HCT116 (cell line): ENCODE data around the gene ALX4. TPM values are rescaled to one million over a fixed set of nuclear protein-coding genes. Genes with fewer than 3 reads are reported as not detected.

Experiments
- ATAC-seq: fragments of 200-7000 bp; cut with Tn5 transposase; 2 replicates; pipeline ENCODE4 v1.9.1; 2020; ENCODE audit warnings: mild to moderate bottlenecking, moderate library complexity
- BruUV-seq: library from RNA; stranded (reverse); fragments of 400-500 nt; replicated peaks from 2 replicates; lab custom pipeline; 2021; lab: Mats Ljungman, UMichigan
- CTCF ChIA-PET: fragments of 300-600 bp; sonication (Branson Sonifier 250); formaldehyde crosslinking; loops from one replicate; lab custom pipeline; 2021; ENCODE audit warnings: antibody characterized with exemption; lab: Charles Lee
- POLR2A ChIA-PET: fragments of 300-600, 350-600 bp; sonication (Branson Sonifier 250); formaldehyde crosslinking; loops from one replicate; lab custom pipeline; 2021; ENCODE audit warnings: antibody characterized with exemption; lab: Charles Lee
- RAD21 ChIA-PET, 2 experiments: fragments of 300-600 bp; sonication (Branson Sonifier 250); formaldehyde crosslinking; loops; one replicate each; lab custom pipeline; 2023; ENCODE audit warnings: low total read pairs in 2 of 2; ENCODE audit not compliant: uncharacterized antibody in 2 of 2, unreplicated experiment in 2 of 2, low non-redundant PET in 1 of 2; lab: Charles Lee
- DNase-seq: peaks from one replicate; pipeline ENCODE4 v3.0.0-alpha.2; 2010; ENCODE audit warnings: low read depth, low spot score
- H2AFZ ChIP-seq: fragments of 200-600 bp; shearing (Covaris generic), sonication (generic); 2 replicates; pipeline ENCODE4 v1.6.1; 2017; ENCODE audit warnings: low read depth, mixed run types, mixed read lengths, antibody characterized with exemption, low read length; ENCODE audit not compliant: poor library complexity, severe bottlenecking
- H3K27ac ChIP-seq: 2 replicates; pipeline ENCODE4 v1.5.1; 2012; ENCODE audit warnings: low read depth, low read length
- H3K27me3 ChIP-seq: fragments of 200-600 bp; sonication (generic); 2 replicates; pipeline ENCODE4 v1.6.1; 2016; ENCODE audit warnings: mixed run types, low read length, mixed read lengths; ENCODE audit not compliant: insufficient read depth
- H3K36me3 ChIP-seq, 2 experiments: fragments of 200-500 bp in 1 of 2; fragments of 200-600 bp in 1 of 2; sonication (Bioruptor generic) in 1 of 2; sonication (generic) in 1 of 2; 2 replicates each; pipeline versions ENCODE4 v1.5.1 to v1.6.1; 2014 to 2016; ENCODE audit warnings: low read length in 2 of 2, inconsistent platforms in 1 of 2, mixed read lengths in 1 of 2, mixed run types in 1 of 2; ENCODE audit not compliant: insufficient read depth in 2 of 2, control insufficient read depth in 1 of 2
- H3K4me1 ChIP-seq, 2 experiments: fragments of 200-600 bp in 1 of 2; sonication (generic) in 1 of 2; 2 replicates each; pipeline versions ENCODE4 v1.5.1 to v1.6.1; 2012 to 2017; ENCODE audit warnings: low read length in 2 of 2, inconsistent platforms in 1 of 2, mild to moderate bottlenecking in 1 of 2, mixed read lengths in 1 of 2, mixed run types in 1 of 2, moderate library complexity in 1 of 2; ENCODE audit not compliant: insufficient read depth in 2 of 2, control insufficient read depth in 1 of 2
- H3K4me2 ChIP-seq: fragments of 200-600 bp; sonication (generic); 2 replicates; pipeline ENCODE4 v1.6.1; 2017; ENCODE audit warnings: mixed run types, low read length, mixed read lengths
- H3K4me3 ChIP-seq, 2 experiments: fragments of 200-600 bp in 1 of 2; sonication (generic) in 1 of 2; replicated peaks in 1 of 2; 2 replicates each; pipeline ENCODE4 v1.5.1; 2011 to 2016; ENCODE audit warnings: low read length in 2 of 2, control low read depth in 1 of 2, low read depth in 1 of 2, mild to moderate bottlenecking in 1 of 2, mixed read lengths in 1 of 2, mixed run types in 1 of 2
- H3K79me2 ChIP-seq: fragments of 200-600 bp; sonication (generic); 2 replicates; pipeline ENCODE4 v1.6.1; 2017; ENCODE audit warnings: mild to moderate bottlenecking, mixed run types, low read length, moderate library complexity, mixed read lengths; ENCODE audit not compliant: insufficient read depth
- H3K9ac ChIP-seq: fragments of 200-600 bp; sonication (generic); 2 replicates; pipeline ENCODE4 v1.6.1; 2016; ENCODE audit warnings: low read length, mixed read lengths
- H3K9me2 ChIP-seq: fragments of 200-600 bp; sonication (generic), shearing (Covaris generic); 2 replicates; pipeline ENCODE4 v1.6.1; 2017; ENCODE audit warnings: mixed run types, mild to moderate bottlenecking, moderate library complexity; ENCODE audit not compliant: insufficient read depth
- H3K9me3 ChIP-seq, 2 experiments: fragments of 200-500 bp in 1 of 2; fragments of 200-600 bp in 1 of 2; sonication (Bioruptor generic) in 1 of 2; sonication (generic) in 1 of 2; 2 replicates each; pipeline ENCODE4 v1.6.1; 2014 to 2017; ENCODE audit warnings: low read length in 2 of 2, mixed read lengths in 2 of 2, inconsistent platforms in 1 of 2, low read depth in 1 of 2, mild to moderate bottlenecking in 1 of 2, mixed run types in 1 of 2, moderate library complexity in 1 of 2; ENCODE audit not compliant: control insufficient read depth in 1 of 2, insufficient read depth in 1 of 2
- H4K20me1 ChIP-seq: fragments of 200-600 bp; sonication (generic), shearing (Covaris generic); 2 replicates; pipeline ENCODE4 v1.6.1; 2017; ENCODE audit warnings: mixed run types, mild to moderate bottlenecking, moderate library complexity; ENCODE audit not compliant: insufficient read depth
- CBX3 ChIP-seq: IDR thresholded peaks from 2 replicates; pipeline ENCODE4 v1.6.1; 2012; ENCODE audit warnings: low read depth
- ELF1 ChIP-seq: IDR thresholded peaks from 2 replicates; pipeline ENCODE4 v1.6.1; 2012; ENCODE audit warnings: low read depth, borderline replicate concordance
- EZH2 ChIP-seq: fragments of 200-600 bp; sonication (generic); IDR thresholded peaks from 2 replicates; pipeline ENCODE4 v1.6.1; 2017; ENCODE audit warnings: antibody characterized with exemption, mixed run types
- EZH2phosphoT487 ChIP-seq: fragments of 200-600 bp; IDR thresholded peaks from 2 replicates; pipeline ENCODE4 v1.6.1; 2018; ENCODE audit warnings: antibody characterized with exemption, borderline replicate concordance
- FOSL1 ChIP-seq: IDR thresholded peaks from 2 replicates; pipeline ENCODE4 v1.6.1; 2012; ENCODE audit warnings: low read depth
- JUND ChIP-seq: IDR thresholded peaks from 2 replicates; pipeline ENCODE4 v1.6.1; 2012
- RAD21 ChIP-seq: IDR thresholded peaks from 2 replicates; pipeline ENCODE4 v1.6.1; 2012; ENCODE audit warnings: low read depth, mild to moderate bottlenecking
- SIN3A ChIP-seq: IDR thresholded peaks from 2 replicates; pipeline ENCODE4 v1.6.1; 2012; ENCODE audit warnings: low read depth
- SP1 ChIP-seq: IDR thresholded peaks from 2 replicates; pipeline ENCODE4 v1.6.1; 2012; ENCODE audit warnings: low read depth
- SRF ChIP-seq: IDR thresholded peaks from 2 replicates; pipeline ENCODE4 v1.6.1; 2012; ENCODE audit warnings: low read depth
- YY1 ChIP-seq: IDR thresholded peaks from 2 replicates; pipeline ENCODE4 v1.6.1; 2011; ENCODE audit warnings: low read length, low read depth, moderate library complexity, mild to moderate bottlenecking; ENCODE audit not compliant: insufficient replicate concordance; ENCODE audit errors: extremely low read depth
- ZFX ChIP-seq: fragments of 450-650 bp; IDR thresholded peaks from 2 replicates; pipeline ENCODE4 v1.6.1; 2017
- intact Hi-C: fragments of 100-400 bp; cut with micrococcal nuclease; formaldehyde crosslinking; loops from 2 replicates; pipeline ENCODE4 v1.10.0; 2022
- total RNA-seq: library from RNA; stranded (reverse); gene quantifications from one replicate; pipeline ENCODE4 v1.2.1, GENCODE V29; 2021; ENCODE audit not compliant: unreplicated experiment
- TF ChIP-seq, protein P1 (sequence below): IDR thresholded peaks from 2 replicates; pipeline ENCODE4 v1.6.1; 2012
- TF ChIP-seq, protein P2 (sequence below): IDR thresholded peaks from 2 replicates; pipeline ENCODE4 v1.6.1; 2012
- TF ChIP-seq, protein P3 (sequence below), 3 experiments: fragments of 200-600 bp in 1 of 3; sonication (generic) in 1 of 3; IDR thresholded peaks in 2 of 3; conservative IDR thresholded peaks in 1 of 3; 2 replicates each; pipeline ENCODE4 v1.5.1; 2012 to 2017; ENCODE audit warnings: low read depth in 2 of 3, low read length in 2 of 3, antibody characterized with exemption in 1 of 3, borderline replicate concordance in 1 of 3, control low read depth in 1 of 3, mild to moderate bottlenecking in 1 of 3, mixed read lengths in 1 of 3, mixed run types in 1 of 3, moderate library complexity in 1 of 3; ENCODE audit not compliant: insufficient read depth in 1 of 3
- TF ChIP-seq, protein P4 (sequence below): IDR thresholded peaks from 2 replicates; pipeline ENCODE4 v1.6.1; 2012; ENCODE audit warnings: low read depth

ALX4 gene
- total RNA-seq, 1 experiment from 2014 or later = not detected

DNA sequence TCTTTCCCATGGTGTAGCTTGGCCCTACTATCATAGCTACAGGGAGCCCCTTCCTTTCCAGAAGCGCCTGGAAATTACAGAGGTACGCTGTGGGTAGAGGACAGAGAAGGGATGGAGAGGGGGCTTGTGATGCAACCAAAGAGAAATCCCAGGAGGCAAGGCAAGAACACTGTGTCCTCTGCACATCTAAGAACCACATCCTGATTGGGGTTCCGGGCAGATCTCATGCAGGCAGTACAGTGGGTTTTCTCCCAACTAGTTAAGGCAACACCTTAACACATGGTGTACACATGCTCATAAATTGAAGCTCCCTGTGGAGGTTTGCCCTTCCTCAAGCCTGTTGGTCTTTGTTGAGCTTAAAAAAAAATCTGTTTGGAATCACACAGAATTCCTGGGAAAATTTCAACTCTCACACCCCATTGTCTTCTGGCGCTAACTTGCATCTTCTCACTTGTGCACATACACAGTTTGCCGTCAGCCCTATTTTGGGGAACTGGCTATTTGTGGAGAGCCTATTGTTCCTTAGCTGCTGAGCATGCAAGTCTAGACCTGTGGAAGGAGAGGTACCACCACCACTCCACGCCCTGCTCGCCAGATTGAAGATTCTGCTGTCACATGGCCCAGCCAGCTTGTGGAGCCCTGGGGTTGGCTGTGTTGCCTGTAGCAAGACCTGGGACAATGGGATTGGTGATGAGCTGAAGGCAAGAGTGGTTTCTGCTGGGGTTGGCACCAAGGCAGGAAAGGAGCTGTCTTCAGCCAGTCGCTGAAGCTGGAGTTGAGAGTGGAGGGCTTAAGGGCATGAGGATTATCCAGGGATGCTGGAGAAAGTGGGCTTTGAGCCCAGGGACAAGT, 52.4 kb downstream of the ALX4 start:
- POLR2A ChIA-PET = no interaction called here
- BruUV-seq = no TSS peak
- H3K36me3 ChIP-seq = no peaks in the 10 kb centered on the region
- H3K9me2 ChIP-seq = no peaks in the 10 kb centered on the region
- H3K9me3 ChIP-seq = peaks cover 3 to 4% of the 10 kb centered on the region in 2 experiments; a peak in 2 of 4 replicates
- H3K4me1 ChIP-seq = no peaks in the 10 kb centered on the region
- H3K79me2 ChIP-seq = no peaks in the 10 kb centered on the region
- no peak overlapping the region for H3K9ac ChIP-seq
- H3K4me3 ChIP-seq = no peak overlapping the region
- TF ChIP-seq ELF1 = no peak
- TF ChIP-seq EZH2 = no peak
- TF ChIP-seq, protein P1, sequence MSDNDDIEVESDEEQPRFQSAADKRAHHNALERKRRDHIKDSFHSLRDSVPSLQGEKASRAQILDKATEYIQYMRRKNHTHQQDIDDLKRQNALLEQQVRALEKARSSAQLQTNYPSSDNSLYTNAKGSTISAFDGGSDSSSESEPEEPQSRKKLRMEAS = no peak
- TF ChIP-seq, protein P2, sequence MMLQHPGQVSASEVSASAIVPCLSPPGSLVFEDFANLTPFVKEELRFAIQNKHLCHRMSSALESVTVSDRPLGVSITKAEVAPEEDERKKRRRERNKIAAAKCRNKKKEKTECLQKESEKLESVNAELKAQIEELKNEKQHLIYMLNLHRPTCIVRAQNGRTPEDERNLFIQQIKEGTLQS = no peak
- no peak for TF ChIP-seq ZFX
- TF ChIP-seq, protein P3, sequence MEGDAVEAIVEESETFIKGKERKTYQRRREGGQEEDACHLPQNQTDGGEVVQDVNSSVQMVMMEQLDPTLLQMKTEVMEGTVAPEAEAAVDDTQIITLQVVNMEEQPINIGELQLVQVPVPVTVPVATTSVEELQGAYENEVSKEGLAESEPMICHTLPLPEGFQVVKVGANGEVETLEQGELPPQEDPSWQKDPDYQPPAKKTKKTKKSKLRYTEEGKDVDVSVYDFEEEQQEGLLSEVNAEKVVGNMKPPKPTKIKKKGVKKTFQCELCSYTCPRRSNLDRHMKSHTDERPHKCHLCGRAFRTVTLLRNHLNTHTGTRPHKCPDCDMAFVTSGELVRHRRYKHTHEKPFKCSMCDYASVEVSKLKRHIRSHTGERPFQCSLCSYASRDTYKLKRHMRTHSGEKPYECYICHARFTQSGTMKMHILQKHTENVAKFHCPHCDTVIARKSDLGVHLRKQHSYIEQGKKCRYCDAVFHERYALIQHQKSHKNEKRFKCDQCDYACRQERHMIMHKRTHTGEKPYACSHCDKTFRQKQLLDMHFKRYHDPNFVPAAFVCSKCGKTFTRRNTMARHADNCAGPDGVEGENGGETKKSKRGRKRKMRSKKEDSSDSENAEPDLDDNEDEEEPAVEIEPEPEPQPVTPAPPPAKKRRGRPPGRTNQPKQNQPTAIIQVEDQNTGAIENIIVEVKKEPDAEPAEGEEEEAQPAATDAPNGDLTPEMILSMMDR (IDR thresholded peaks at IDR 0.05 in 2 of 3, conservative IDR thresholded peaks at IDR 0.05 in 1 of 3; ENCODE audit: borderline replicate concordance in 1 of 3, insufficient read depth in 1 of 3, low read depth in 2 of 3, low read length in 2 of 3) = no peak
- no peak for TF ChIP-seq YY1
- TF ChIP-seq CBX3 = no peak
- TF ChIP-seq SRF = no peak
- no peak for TF ChIP-seq SIN3A
- no peak for TF ChIP-seq RAD21
- no peak for TF ChIP-seq SP1
- TF ChIP-seq, protein P4, sequence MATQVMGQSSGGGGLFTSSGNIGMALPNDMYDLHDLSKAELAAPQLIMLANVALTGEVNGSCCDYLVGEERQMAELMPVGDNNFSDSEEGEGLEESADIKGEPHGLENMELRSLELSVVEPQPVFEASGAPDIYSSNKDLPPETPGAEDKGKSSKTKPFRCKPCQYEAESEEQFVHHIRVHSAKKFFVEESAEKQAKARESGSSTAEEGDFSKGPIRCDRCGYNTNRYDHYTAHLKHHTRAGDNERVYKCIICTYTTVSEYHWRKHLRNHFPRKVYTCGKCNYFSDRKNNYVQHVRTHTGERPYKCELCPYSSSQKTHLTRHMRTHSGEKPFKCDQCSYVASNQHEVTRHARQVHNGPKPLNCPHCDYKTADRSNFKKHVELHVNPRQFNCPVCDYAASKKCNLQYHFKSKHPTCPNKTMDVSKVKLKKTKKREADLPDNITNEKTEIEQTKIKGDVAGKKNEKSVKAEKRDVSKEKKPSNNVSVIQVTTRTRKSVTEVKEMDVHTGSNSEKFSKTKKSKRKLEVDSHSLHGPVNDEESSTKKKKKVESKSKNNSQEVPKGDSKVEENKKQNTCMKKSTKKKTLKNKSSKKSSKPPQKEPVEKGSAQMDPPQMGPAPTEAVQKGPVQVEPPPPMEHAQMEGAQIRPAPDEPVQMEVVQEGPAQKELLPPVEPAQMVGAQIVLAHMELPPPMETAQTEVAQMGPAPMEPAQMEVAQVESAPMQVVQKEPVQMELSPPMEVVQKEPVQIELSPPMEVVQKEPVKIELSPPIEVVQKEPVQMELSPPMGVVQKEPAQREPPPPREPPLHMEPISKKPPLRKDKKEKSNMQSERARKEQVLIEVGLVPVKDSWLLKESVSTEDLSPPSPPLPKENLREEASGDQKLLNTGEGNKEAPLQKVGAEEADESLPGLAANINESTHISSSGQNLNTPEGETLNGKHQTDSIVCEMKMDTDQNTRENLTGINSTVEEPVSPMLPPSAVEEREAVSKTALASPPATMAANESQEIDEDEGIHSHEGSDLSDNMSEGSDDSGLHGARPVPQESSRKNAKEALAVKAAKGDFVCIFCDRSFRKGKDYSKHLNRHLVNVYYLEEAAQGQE = no peak
- TF ChIP-seq JUND = no peak
- TF ChIP-seq EZH2phosphoT487 = no peak
- no peak for TF ChIP-seq FOSL1
- no peaks in the 10 kb centered on the region for H3K27me3 ChIP-seq
- ATAC-seq = no peak
- H3K27ac ChIP-seq = no peak overlapping the region
- H2AFZ ChIP-seq = no peak overlapping the region
- H4K20me1 ChIP-seq = no peaks in the 10 kb centered on the region
- intact Hi-C loops = no loop called here
- CTCF ChIA-PET = interaction anchor here (1.3 kb wide), 1 partner anchor 124 kb away, joined by 3 read pairs; no protein-coding TSS in a partner anchor
- no peak for DNase-seq
- RAD21 ChIA-PET = no interaction called here
- H3K4me2 ChIP-seq = no peak overlapping the region
